Endodermal cell (in vitro differentiated cells): Measurements from ENCODE around the gene OR8K1. TPM values are rescaled to one million over a fixed set of nuclear protein-coding genes. Genes with fewer than 3 reads are reported as not detected.

ENCODE experiments used
- DNase-seq: peaks from one replicate; pipeline ENCODE4 v3.0.0-alpha.2; 2017
- H3K27ac ChIP-seq: 2 replicates; pipeline ENCODE4 v1.5.1; 2013; ENCODE audit warnings: mild to moderate bottlenecking, low read depth, low read length, moderate library complexity
- H3K27me3 ChIP-seq: 2 replicates; pipeline ENCODE4 v1.6.1; 2013; ENCODE audit warnings: mild to moderate bottlenecking, low read length, moderate library complexity; ENCODE audit not compliant: insufficient read depth, control insufficient read depth, poor library complexity, severe bottlenecking
- H3K36me3 ChIP-seq: 2 replicates; pipeline ENCODE4 v1.7.0; 2013; ENCODE audit warnings: mild to moderate bottlenecking, low read length, moderate library complexity; ENCODE audit not compliant: control insufficient read depth, insufficient read depth
- H3K4me1 ChIP-seq: one replicate; pipeline ENCODE4 v1.7.0; 2013; ENCODE audit warnings: low read length; ENCODE audit not compliant: control insufficient read depth, insufficient read depth
- H3K4me3 ChIP-seq: 2 replicates; pipeline ENCODE4 v1.5.1; 2013; ENCODE audit warnings: mild to moderate bottlenecking, low read length, moderate library complexity
- H3K9ac ChIP-seq: 2 replicates; pipeline ENCODE4 v1.6.1; 2013; ENCODE audit warnings: mild to moderate bottlenecking, low read length, moderate library complexity; ENCODE audit not compliant: poor library complexity, severe bottlenecking; ENCODE audit errors: extremely low read depth
- H3K9me3 ChIP-seq: 2 replicates; pipeline ENCODE4 v1.6.1; 2013; ENCODE audit warnings: mild to moderate bottlenecking, low read length, moderate library complexity; ENCODE audit not compliant: control insufficient read depth
- H3K27ac Mint-ChIP-seq: 2 replicates; pipeline ENCODE4 v1.8.0; 2020; ENCODE audit warnings: mixed read lengths
- H3K27me3 Mint-ChIP-seq: 2 replicates; pipeline ENCODE4 v1.8.0; 2021; ENCODE audit warnings: mild to moderate bottlenecking, mixed read lengths; ENCODE audit not compliant: insufficient read depth
- H3K36me3 Mint-ChIP-seq: 2 replicates; pipeline ENCODE4 v1.8.0; 2020; ENCODE audit warnings: low read depth, mixed read lengths
- H3K4me1 Mint-ChIP-seq: 2 replicates; pipeline ENCODE4 v1.8.0; 2020; ENCODE audit warnings: mixed read lengths
- H3K4me3 Mint-ChIP-seq: 2 replicates; pipeline ENCODE4 v1.8.0; 2020; ENCODE audit warnings: mild to moderate bottlenecking, moderate library complexity, mixed read lengths
- H3K9me3 Mint-ChIP-seq: 2 replicates; pipeline ENCODE4 v1.8.0; 2020; ENCODE audit warnings: mild to moderate bottlenecking, mixed read lengths
- CTCF ChIP-seq: fragments of 200-600 bp; sonication (generic); conservative IDR thresholded peaks from 2 replicates; pipeline ENCODE4 v1.5.0; 2021; ENCODE audit warnings: antibody characterized with exemption, mild to moderate bottlenecking
- WGBS, 2 experiments: methylation state at CpG; one replicate each; pipeline versions ENCODE4 v1.1.5 to v1.1.7; 2013; ENCODE audit warnings: missing lambda C conversion rate in 2 of 2, mixed read lengths in 1 of 2; ENCODE audit not compliant: insufficient coverage in 1 of 2, insufficient read length in 1 of 2; 5-methylcytosine and 5-hydroxymethylcytosine counted together
- total RNA-seq, 2 donors: library from RNA; stranded (reverse); fragmentation: NEBNext Ultra II Directional in 1 of 2; extraction: Animal tissue kit (Norgen Biotek cat#: 25700) in 1 of 2; gene quantifications; 2 replicates in 1 of 2; 3 replicates in 1 of 2; pipeline ENCODE4 v1.2.1, GENCODE V29; 2021

OR8K1 gene
- total RNA-seq, 2 donors from 2014 or later = not detected

GRCh38 chr11:56340289-56340688 is 5.5 kb upstream of the OR8K1 start:
- no peak for TF ChIP-seq CTCF

GRCh38 chr11:56353991-56354390 is 8.2 kb downstream of the OR8K1 start, which contains the start of gene OR8J1:
OR8J1 (plus strand) TSS chr11:56354291; CDS start chr11:56360247, 5,956 bp downstream.
- Mint-ChIP-seq H3K27me3 (no peaks in the 10 kb centered on the region), H3K9me3 (no peaks in the 10 kb centered on the region), H3K4me3 (no peak within 1 kb of the TSS), H3K27ac (no peak within 1 kb of the TSS), H3K36me3 (no peaks in the 10 kb centered on the region), H3K4me1 (no peaks in the 10 kb centered on the region)
- 97 to 100% methylated on average over 1 to 2 of the region's 2 CpGs for WGBS, 2 experiments
- TF ChIP-seq CTCF = no peak
- H3K36me3 ChIP-seq = no peaks in the 10 kb centered on the region
- H3K27ac ChIP-seq = no peak within 1 kb of the TSS
- H3K27me3 ChIP-seq = no peaks in the 10 kb centered on the region
- no peak within 1 kb of the TSS for H3K4me3 ChIP-seq
- no peaks in the 10 kb centered on the region for H3K9me3 ChIP-seq
- H3K9ac ChIP-seq = no peak within 1 kb of the TSS
- H3K4me1 ChIP-seq = no peaks in the 10 kb centered on the region
- DNase-seq = no peak

More at GRCh38 chr11:56340289-56340688, 5.5 kb upstream of the OR8K1 start:
- peaks cover 5% of the 10 kb centered on the region for H3K9me3 ChIP-seq
- Mint-ChIP-seq H3K27ac (no peak overlapping the region), H3K9me3 (peaks cover 10% of the 10 kb centered on the region), H3K27me3 (no peaks in the 10 kb centered on the region), H3K36me3 (no peaks in the 10 kb centered on the region), H3K4me3 (no peak overlapping the region), H3K4me1 (peaks cover 10% of the 10 kb centered on the region)
- H3K27me3 ChIP-seq = no peaks in the 10 kb centered on the region
- H3K4me1 ChIP-seq = no peaks in the 10 kb centered on the region
- H3K9ac ChIP-seq = no peak overlapping the region
- H3K36me3 ChIP-seq = no peaks in the 10 kb centered on the region
- H3K27ac ChIP-seq = no peak overlapping the region
- no peak for DNase-seq
- no peak overlapping the region for H3K4me3 ChIP-seq

- H3K4me3 Mint-ChIP-seq = no peak within 1 kb of the TSS
- TF ChIP-seq CTCF = no peak
- H3K9me3 ChIP-seq = no peaks in the 10 kb centered on the region
- no peak within 1 kb of the TSS for H3K4me3 ChIP-seq
- no peaks in the 10 kb centered on the region for H3K27me3 ChIP-seq
- no peak for DNase-seq
- H3K4me1 ChIP-seq = no peaks in the 10 kb centered on the region
- H3K27ac Mint-ChIP-seq = no peak within 1 kb of the TSS
- no peaks in the 10 kb centered on the region for H3K36me3 ChIP-seq
- no peaks in the 10 kb centered on the region for H3K36me3 Mint-ChIP-seq
- no peak within 1 kb of the TSS for H3K9ac ChIP-seq
- no peaks in the 10 kb centered on the region for H3K27me3 Mint-ChIP-seq
- no peaks in the 10 kb centered on the region for H3K4me1 Mint-ChIP-seq
- no peaks in the 10 kb centered on the region for H3K9me3 Mint-ChIP-seq
- WGBS, 2 experiments = 42 to 71% methylated on average over 1 of the region's 2 CpGs
- no peak within 1 kb of the TSS for H3K27ac ChIP-seq
Observed at GRCh38 chr11:56375324-56375723, 29.5 kb downstream of the OR8K1 start, which contains the start of gene OR8U1. OR8U1 (plus strand) TSS chr11:56375624; CDS start chr11:56375624, 0 bp downstream.
